HG03575 (cell line): Measurements from ENCODE around the gene CYP2C8.
"Not testable (repeated sequence)": the region's sequence is repeated elsewhere in the genome, so short reads cannot be mapped to it uniquely, and the experiment has no call there.

Experiments used
- ATAC-seq: cut with Tn5 transposase; IDR thresholded peaks from one replicate; pipeline ENCODE4 v1.9.1; 2021; ENCODE audit not compliant: unreplicated experiment, insufficient number of reproducible peaks, low FRiP score; ENCODE audit errors: extremely low read depth

CYP2C8 gene

DNA sequence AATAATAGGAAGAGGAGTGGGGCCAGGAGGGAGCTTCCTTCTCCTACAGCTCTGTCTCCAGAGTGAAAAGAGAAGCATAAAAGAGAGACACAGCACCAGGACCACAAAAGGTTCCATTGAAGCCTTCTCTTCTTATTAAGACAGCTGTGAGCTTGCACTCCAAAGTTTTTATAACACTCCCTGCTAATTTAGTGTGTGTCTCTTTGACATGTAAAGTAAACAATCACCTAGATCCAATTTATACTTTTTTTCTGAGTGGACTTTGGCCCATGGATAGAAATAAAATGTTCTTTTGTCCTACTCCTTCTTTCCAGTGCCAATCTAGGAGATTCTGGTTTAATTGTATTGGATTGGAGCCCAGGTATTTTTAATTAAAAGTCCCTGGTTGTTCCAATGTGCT lies at the start of gene CYP2C8:
Gene CYP2C8 (minus strand): TSS at position 212 of the 400 bp plus-strand sequence. CDS start 95 bp downstream, at position 117.
- no peak for ATAC-seq

GRCh38 chr10:95116869-95117269 lies 47.6 kb upstream of the CYP2C8 start:
- ATAC-seq: no peak

GRCh38 chr10:95110823-95111222 lies 41.5 kb upstream of the CYP2C8 start:
- not testable (repeated sequence) for ATAC-seq

GRCh38 chr10:95097805-95098204 lies 28.5 kb upstream of the CYP2C8 start:
- ATAC-seq: no peak

DNA sequence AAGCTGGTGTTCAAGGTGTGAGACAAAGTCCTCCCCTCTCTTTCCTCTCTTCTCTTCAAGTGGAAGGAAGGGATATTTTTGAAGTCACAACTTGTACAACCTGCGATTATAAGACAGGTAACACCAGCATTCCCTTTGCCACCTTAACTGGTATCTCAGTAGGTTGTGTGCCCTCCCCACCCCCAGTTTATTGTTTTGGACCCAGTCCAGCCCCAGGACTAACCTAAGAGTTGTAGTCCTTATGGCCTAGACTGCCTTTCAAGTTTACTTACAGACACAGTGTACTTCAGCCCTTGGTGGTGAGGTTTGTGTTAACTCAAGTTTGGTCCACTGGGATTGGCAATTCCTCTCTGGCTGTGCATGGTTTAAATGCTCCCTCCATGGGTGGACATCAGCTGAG lies 26.8 kb upstream of the CYP2C8 start:
- ATAC-seq: no peak

- ATAC-seq: not testable (repeated sequence)
These were observed 10.3 kb upstream of the CYP2C8 start for GRCh38 chr10:95079626-95080025.

GRCh38 chr10:95077556-95077955 lies 8.3 kb upstream of the CYP2C8 start:
- ATAC-seq: no peak

DNA sequence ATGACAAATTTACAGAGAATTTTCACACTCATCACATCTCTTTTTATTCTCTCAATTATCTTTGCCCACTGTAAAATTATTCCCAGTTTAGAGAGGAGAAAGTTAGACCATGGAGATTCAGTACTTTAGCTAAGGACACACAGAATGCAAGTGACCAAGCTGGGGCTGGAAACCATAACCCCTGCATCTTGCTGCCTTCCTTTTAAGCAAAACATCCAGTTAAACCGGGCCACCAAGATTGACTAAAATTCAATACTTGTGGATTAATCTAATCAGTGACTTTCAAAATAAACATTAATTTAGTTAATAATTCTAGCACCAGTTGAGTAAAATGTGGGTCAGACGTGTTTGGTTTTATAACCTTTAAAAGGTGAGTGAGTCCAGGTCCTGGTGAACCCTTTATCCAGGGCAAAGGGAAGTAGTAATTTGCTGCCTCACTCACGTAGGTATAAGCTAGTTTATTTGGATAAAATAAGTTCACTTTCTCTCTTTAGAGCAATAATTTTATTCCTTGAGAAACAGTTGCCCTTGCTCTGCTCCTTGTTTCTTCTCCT lies 1.9 kb upstream of the CYP2C8 start:
- ATAC-seq: no peak

DNA sequence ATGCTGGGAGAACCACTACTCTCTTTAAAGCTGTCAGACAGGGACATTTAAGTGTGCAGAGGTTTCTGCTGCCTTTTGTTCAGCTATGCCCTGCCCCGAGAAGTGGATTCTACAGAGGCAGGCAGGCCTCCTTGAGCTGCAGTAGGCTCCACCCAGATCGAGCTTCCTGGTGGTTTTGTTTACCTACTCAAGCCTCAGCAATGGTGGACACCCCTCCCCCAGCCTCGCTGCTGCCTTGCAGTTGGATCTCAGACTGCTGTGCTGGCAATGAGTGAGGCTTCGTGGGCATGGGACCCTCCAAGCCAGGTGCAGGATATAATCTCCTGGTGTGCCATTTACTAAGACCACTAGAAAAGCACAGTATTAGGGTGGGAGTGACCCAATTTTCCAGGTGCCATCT lies 5.2 kb downstream of the CYP2C8 start:
- not testable (repeated sequence) for ATAC-seq

DNA sequence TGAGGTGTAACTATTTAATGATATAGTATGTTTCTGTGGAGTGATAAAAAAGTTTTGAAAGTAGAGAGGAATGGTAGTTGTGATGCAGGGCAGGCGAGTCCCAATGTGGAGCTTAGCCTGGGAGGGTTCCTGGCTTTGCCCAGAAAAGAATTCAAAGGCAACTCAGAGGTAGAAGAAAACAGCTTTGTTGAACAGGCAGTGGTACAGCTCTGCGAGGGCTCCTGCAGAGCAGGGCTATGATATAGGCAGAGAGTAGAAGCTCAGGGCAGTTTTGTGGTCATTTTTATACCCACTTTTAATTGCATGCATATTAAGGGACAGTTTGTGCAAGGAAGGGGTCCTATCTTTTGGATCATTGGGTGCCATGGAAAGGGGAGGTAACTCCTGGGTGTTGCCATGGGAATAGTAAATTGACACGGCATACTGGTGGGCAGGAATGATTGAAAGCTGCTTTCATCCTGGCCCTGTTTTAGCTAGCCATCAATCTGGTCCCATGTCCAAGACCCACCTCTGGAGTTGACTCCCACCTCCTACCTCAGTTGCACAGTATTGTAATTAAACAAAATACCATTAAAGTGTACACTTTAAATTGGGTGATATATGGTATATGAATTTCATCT lies 12.4 kb downstream of the CYP2C8 start:
- ATAC-seq: no peak

DNA sequence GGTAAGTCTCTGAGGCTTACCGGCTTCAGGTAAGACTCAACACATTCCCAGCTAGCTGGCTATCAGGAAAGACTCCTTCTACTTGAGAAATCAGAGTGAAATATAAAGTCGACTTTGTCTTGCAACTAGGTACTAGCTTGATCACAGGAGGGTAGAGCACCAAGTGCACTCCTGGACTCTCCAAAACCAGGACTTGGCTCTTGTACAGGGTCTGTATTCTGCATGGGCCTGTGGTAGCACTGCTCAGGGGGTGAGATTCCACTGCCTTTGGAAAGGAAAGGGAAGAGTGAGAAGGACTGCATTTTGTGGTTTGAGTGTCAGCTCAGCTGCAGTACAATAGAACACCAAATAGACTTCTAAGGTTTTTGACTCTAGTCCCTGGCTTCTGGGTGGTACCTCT lies 19.4 kb downstream of the CYP2C8 start:
- ATAC-seq: no peak

DNA sequence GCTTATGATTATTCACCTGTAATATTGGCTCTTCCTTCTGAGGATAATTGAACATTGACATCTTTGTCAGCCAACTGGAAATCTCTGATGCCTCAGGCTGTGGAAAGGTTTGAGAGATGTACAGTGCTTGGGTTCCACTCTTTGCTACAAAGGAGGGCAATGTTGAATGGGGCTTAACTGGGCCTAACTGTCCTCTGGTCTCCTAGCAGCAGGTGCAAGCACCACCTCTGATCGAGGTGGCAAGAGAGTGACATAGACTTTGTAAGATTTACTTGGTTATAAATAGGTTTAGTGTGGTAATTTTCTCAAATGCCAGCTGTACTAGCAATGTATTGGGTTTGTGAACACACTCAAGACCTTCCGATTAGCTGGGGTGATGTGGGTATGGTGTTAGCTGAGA lies 21.1 kb downstream of the CYP2C8 start:
- no peak for ATAC-seq

- no peak for ATAC-seq
These were observed 30.0 kb downstream of the CYP2C8 start for GRCh38 chr10:95039281-95039680.

DNA sequence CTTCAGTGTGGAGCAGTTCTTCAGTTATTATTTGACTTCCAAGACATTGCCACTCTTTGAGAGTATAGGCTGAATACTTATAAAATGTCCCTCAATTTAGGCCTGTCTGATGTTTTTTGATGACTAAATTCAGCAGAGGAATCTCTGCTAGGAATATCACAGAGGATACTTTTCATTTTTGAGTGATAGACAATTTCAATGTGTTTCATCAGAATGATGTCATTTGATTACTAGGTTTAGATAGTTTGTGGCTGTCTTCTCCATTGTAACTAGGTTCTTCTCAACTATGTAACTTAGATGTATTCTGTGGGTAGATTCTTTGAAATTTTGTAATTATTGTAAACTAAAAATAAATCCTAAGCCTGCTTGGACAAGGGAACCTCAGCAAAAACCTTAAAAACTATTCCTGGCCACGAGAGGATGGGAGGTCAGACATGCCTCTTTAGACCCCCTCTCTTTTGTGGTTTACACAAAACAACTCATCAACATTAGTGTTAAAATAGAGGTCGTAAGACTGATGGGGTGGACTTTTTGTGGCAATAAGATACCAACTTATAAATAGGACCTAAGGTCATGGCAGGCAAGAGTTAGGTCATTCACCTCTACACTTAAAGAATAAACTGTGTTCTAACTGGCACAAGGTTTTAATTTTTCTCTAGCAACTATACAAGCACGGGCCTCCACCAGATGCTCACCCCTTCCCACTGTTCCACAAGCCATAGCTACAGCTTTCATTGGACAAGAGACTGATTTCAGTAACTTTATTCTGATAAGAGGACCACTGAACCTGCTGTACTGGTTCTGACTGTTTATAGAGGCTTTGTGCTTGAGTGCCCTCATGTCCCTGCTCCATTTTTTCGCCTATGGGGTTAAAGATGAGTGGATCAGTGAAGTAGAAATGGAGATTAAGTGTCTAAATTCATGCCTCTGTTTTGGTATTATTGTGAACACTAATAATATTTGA lies 33.7 kb downstream of the CYP2C8 start:
- ATAC-seq: no peak

- ATAC-seq: no peak
These were observed 34.9 kb downstream of the CYP2C8 start for GRCh38 chr10:95034401-95034800.

DNA sequence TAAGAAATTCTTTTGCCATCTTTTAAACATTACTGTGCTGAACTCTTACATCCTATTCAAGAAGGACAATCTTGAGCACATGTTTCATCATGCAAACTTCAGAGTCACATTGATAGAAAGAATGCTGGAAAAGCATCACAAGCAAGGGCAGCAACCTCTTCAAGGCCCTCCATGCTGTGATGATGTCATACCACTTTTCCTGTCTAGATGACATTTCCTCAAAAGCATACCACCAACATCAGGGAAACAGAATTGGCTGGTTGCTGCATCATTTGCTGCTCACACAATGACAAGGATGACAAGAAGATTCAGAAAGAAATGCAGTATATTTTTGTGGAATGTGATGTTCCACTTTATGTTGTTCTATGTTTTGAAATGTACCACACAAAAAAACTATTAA lies 37.6 kb downstream of the CYP2C8 start:
- ATAC-seq: no peak

- no peak for ATAC-seq
These were observed 42.8 kb downstream of the CYP2C8 start for GRCh38 chr10:95026461-95026860.

- no peak for ATAC-seq
These were observed 71.5 kb downstream of the CYP2C8 start for GRCh38 chr10:94997741-94998174.

DNA sequence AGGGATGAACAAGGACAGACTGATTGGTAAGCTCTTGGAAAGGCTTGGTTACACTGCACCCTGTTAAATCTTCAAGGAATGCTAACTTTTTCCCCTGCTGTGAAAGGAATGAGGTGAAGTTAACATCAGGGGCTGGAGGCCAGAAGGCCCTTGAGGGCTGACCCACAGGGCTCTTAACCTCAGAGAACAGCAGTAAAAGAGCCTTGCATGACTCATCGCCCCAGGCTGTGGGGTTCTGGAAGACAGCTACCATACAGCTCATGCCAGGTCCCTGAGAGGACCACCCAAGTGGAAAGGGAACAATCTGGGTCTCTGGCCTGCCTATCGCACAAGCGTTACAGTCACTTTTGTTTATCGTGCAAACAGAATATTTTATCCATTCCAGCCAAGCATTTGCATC lies 76.5 kb downstream of the CYP2C8 start:
- no peak for ATAC-seq
